HEK293 (cell line): ENCODE measurements around the gene SPATA6L.

ENCODE experiments used
- CTCF ChIA-PET: fragments of 350-600 bp; formaldehyde crosslinking; extraction: SDS; loops from one replicate; lab custom pipeline; 2021; ENCODE audit warnings: antibody characterized with exemption; lab: Yijun Ruan, JAX
- POLR2A ChIA-PET: fragments of 300-600 bp; formaldehyde crosslinking; extraction: SDS; loops from one replicate; lab custom pipeline; 2020; ENCODE audit warnings: antibody characterized with exemption, inconsistent platforms; lab: Yijun Ruan, JAX
- H3K27ac ChIP-seq: fragments of 200-500 bp; sonication (Bioruptor generic); 2 replicates; pipeline ENCODE4 v1.5.1; 2014; ENCODE audit warnings: low read depth, low read length, control low read depth, inconsistent platforms; ENCODE audit errors: extremely low read depth
- H3K36me3 ChIP-seq, 2 experiments: fragments of 200-500 bp in 1 of 2; sonication (Bioruptor generic) in 1 of 2; 1 replicate in 1 of 2; 2 replicates in 1 of 2; pipeline ENCODE4 v1.5.1; 2014 to 2017; ENCODE audit warnings: inconsistent platforms in 2 of 2, low read length in 2 of 2; ENCODE audit not compliant: control insufficient read depth in 2 of 2, insufficient read depth in 1 of 2
- H3K4me1 ChIP-seq: fragments of 200-500 bp; sonication (Bioruptor generic); 2 replicates; pipeline ENCODE4 v1.5.1; 2014; ENCODE audit warnings: mild to moderate bottlenecking, low read length, inconsistent platforms; ENCODE audit not compliant: control insufficient read depth, insufficient read depth
- H3K4me3 ChIP-seq: 2 replicates; pipeline ENCODE4 v1.5.1; 2011; ENCODE audit warnings: low read depth, mild to moderate bottlenecking, control low read depth, low read length, moderate library complexity
- H3K9me3 ChIP-seq: fragments of 200-500 bp; sonication (Bioruptor generic); 2 replicates; pipeline ENCODE4 v1.5.1; 2014; ENCODE audit warnings: low read depth, low read length, inconsistent platforms; ENCODE audit not compliant: control insufficient read depth, insufficient read depth
- FEZF1 ChIP-seq: fragments of 450-650 bp; formaldehyde crosslinking; IDR thresholded peaks from 2 replicates; pipeline ENCODE4 v1.5.1; 2016; ENCODE audit warnings: missing biosample characterization, missing genetic modification characterization
- KLF7 ChIP-seq: fragments of 450-650 bp; formaldehyde crosslinking; IDR thresholded peaks from 2 replicates; pipeline ENCODE4 v1.5.1; 2016; ENCODE audit warnings: missing biosample characterization, missing genetic modification characterization, borderline replicate concordance
- OVOL3 ChIP-seq: fragments of 450-650 bp; formaldehyde crosslinking; IDR thresholded peaks from 2 replicates; pipeline ENCODE4 v1.5.1; 2016; ENCODE audit warnings: missing biosample characterization, missing genetic modification characterization
- PRDM10 ChIP-seq: fragments of 450-650 bp; formaldehyde crosslinking; IDR thresholded peaks from 2 replicates; pipeline ENCODE4 v1.5.1; 2016; ENCODE audit warnings: missing biosample characterization, missing genetic modification characterization
- YY2 ChIP-seq: fragments of 450-650 bp; formaldehyde crosslinking; IDR thresholded peaks from 2 replicates; pipeline ENCODE4 v1.5.1; 2016; ENCODE audit warnings: missing biosample characterization, missing genetic modification characterization
- ZBTB17 ChIP-seq: fragments of 450-650 bp; formaldehyde crosslinking; IDR thresholded peaks from 2 replicates; pipeline ENCODE4 v1.5.1; 2016; ENCODE audit warnings: missing biosample characterization, missing genetic modification characterization
- ZBTB26 ChIP-seq: fragments of 450-650 bp; formaldehyde crosslinking; optimal IDR thresholded peaks from 2 replicates; pipeline ENCODE3; 2016; ENCODE audit warnings: missing biosample characterization, mild to moderate bottlenecking, missing genetic modification characterization
- ZBTB8A ChIP-seq: fragments of 450-650 bp; formaldehyde crosslinking; IDR thresholded peaks from 2 replicates; pipeline ENCODE4 v1.5.1; 2016; ENCODE audit warnings: missing biosample characterization, missing genetic modification characterization
- ZFP3 ChIP-seq: fragments of 450-650 bp; formaldehyde crosslinking; IDR thresholded peaks from 2 replicates; pipeline ENCODE4 v1.5.1; 2016; ENCODE audit warnings: low read depth, missing biosample characterization, missing genetic modification characterization
- ZFP41 ChIP-seq: fragments of 450-650 bp; formaldehyde crosslinking; IDR thresholded peaks from 2 replicates; pipeline ENCODE4 v1.5.1; 2016; ENCODE audit warnings: missing biosample characterization, missing genetic modification characterization, borderline replicate concordance
- ZNF10 ChIP-seq: fragments of 450-650 bp; formaldehyde crosslinking; IDR thresholded peaks from 2 replicates; pipeline ENCODE4 v1.5.1; 2017; ENCODE audit warnings: missing biosample characterization, missing genetic modification characterization
- ZNF19 ChIP-seq: fragments of 450-650 bp; formaldehyde crosslinking; IDR thresholded peaks from 2 replicates; pipeline ENCODE4; 2016; ENCODE audit warnings: missing biosample characterization, missing genetic modification characterization, low read depth
- ZNF274 ChIP-seq, 2 experiments: fragments of 200-500 bp in 1 of 2; fragments of 450-650 bp in 1 of 2; sonication (Bioruptor generic) in 1 of 2; formaldehyde crosslinking in 1 of 2; IDR thresholded peaks; 2 replicates each; pipeline versions ENCODE4 v1.5.1 to v1.6.1; 2014 to 2016; ENCODE audit warnings: borderline replicate concordance in 1 of 2, inconsistent platforms in 1 of 2, low read length in 1 of 2, missing biosample characterization in 1 of 2, missing genetic modification characterization in 1 of 2
- ZNF366 ChIP-seq: fragments of 450-650 bp; formaldehyde crosslinking; conservative IDR thresholded peaks from 2 replicates; pipeline ENCODE4 v1.5.1; 2016; ENCODE audit warnings: missing biosample characterization, missing genetic modification characterization
- ZNF423 ChIP-seq: fragments of 450-650 bp; formaldehyde crosslinking; IDR thresholded peaks from 2 replicates; pipeline ENCODE4 v1.5.1; 2016; ENCODE audit warnings: missing biosample characterization, missing genetic modification characterization
- ZNF473 ChIP-seq: fragments of 450-650 bp; formaldehyde crosslinking; IDR thresholded peaks from 2 replicates; pipeline ENCODE4 v1.5.1; 2017; ENCODE audit warnings: missing biosample characterization, missing genetic modification characterization
- ZNF48 ChIP-seq: fragments of 450-650 bp; formaldehyde crosslinking; IDR thresholded peaks from 2 replicates; pipeline ENCODE4 v1.5.1; 2016; ENCODE audit warnings: missing biosample characterization, missing genetic modification characterization
- ZNF530 ChIP-seq: fragments of 450-650 bp; formaldehyde crosslinking; IDR thresholded peaks from 2 replicates; pipeline ENCODE4 v1.5.1; 2016; ENCODE audit warnings: low read depth, missing biosample characterization, missing genetic modification characterization
- ZNF549 ChIP-seq: fragments of 450-650 bp; IDR thresholded peaks from 2 replicates; pipeline ENCODE4 v1.5.1; 2018; ENCODE audit warnings: missing biosample characterization, missing genetic modification characterization, mild to moderate bottlenecking, inconsistent platforms, moderate library complexity
- ZNF600 ChIP-seq: fragments of 450-650 bp; formaldehyde crosslinking; IDR thresholded peaks from 2 replicates; pipeline ENCODE4 v1.5.1; 2016; ENCODE audit warnings: missing biosample characterization, missing genetic modification characterization
- ZNF660 ChIP-seq: fragments of 450-650 bp; IDR thresholded peaks from 2 replicates; pipeline ENCODE4 v1.5.1; 2018; ENCODE audit warnings: missing biosample characterization, mild to moderate bottlenecking, missing genetic modification characterization
- ZNF692 ChIP-seq: fragments of 450-650 bp; formaldehyde crosslinking; IDR thresholded peaks from 2 replicates; pipeline ENCODE4 v1.5.1; 2016; ENCODE audit warnings: missing biosample characterization, missing genetic modification characterization
- ZNF701 ChIP-seq: fragments of 450-650 bp; formaldehyde crosslinking; IDR thresholded peaks from 2 replicates; pipeline ENCODE4 v1.5.1; 2016; ENCODE audit warnings: missing biosample characterization, missing genetic modification characterization
- ZNF707 ChIP-seq: fragments of 450-650 bp; formaldehyde crosslinking; IDR thresholded peaks from 2 replicates; pipeline ENCODE4 v1.5.1; 2016; ENCODE audit warnings: missing biosample characterization, missing genetic modification characterization
- ZSCAN18 ChIP-seq: fragments of 450-650 bp; formaldehyde crosslinking; IDR thresholded peaks from 2 replicates; pipeline ENCODE4 v1.5.1; 2016; ENCODE audit warnings: missing biosample characterization, missing genetic modification characterization
- TF ChIP-seq, protein P1 (sequence below): fragments of 450-650 bp; formaldehyde crosslinking; IDR thresholded peaks from 2 replicates; pipeline ENCODE4 v1.5.1; 2016; ENCODE audit warnings: missing biosample characterization, missing genetic modification characterization, low read depth

Gene SPATA6L

GRCh38 chr9:4709380-4709779 is 43.1 kb upstream of the SPATA6L start:
- H3K9me3 ChIP-seq = no peaks in the 10 kb centered on the region
- no peak overlapping the region for H3K27ac ChIP-seq
- TF ChIP-seq ZNF10 (no peak), ZNF701 (tag by site-specific recombination) (no peak), ZNF274 (IDR thresholded peaks at IDR 0.05; ENCODE audit: low read length) (no peak), ZNF274 (tag by site-specific recombination; IDR thresholded peaks at IDR 0.05; ENCODE audit: borderline replicate concordance) (no peak), ZBTB8A (tag by site-specific recombination) (no peak), ZNF366 (tag by site-specific recombination) (no peak), ZBTB17 (tag by site-specific recombination) (no peak), ZNF692 (no peak), ZNF600 (tag by site-specific recombination) (no peak), KLF7 (tag by site-specific recombination) (no peak), ZNF473 (tag by site-specific recombination) (no peak), YY2 (tag by site-specific recombination) (no peak)
- TF ChIP-seq, protein P1, sequence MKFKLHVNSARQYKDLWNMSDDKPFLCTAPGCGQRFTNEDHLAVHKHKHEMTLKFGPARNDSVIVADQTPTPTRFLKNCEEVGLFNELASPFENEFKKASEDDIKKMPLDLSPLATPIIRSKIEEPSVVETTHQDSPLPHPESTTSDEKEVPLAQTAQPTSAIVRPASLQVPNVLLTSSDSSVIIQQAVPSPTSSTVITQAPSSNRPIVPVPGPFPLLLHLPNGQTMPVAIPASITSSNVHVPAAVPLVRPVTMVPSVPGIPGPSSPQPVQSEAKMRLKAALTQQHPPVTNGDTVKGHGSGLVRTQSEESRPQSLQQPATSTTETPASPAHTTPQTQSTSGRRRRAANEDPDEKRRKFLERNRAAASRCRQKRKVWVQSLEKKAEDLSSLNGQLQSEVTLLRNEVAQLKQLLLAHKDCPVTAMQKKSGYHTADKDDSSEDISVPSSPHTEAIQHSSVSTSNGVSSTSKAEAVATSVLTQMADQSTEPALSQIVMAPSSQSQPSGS (tag by site-specific recombination) = no peak
- H3K4me1 ChIP-seq = no peaks in the 10 kb centered on the region
- CTCF ChIA-PET = interaction anchor here (1.4 kb wide), 1 partner anchor 48 kb away, joined by 3 read pairs; no protein-coding TSS in a partner anchor
- peaks cover 17 to 70% of the 10 kb centered on the region in 2 experiments for H3K36me3 ChIP-seq
- POLR2A ChIA-PET = no interaction called here
- no peak overlapping the region for H3K4me3 ChIP-seq

GRCh38 chr9:4706971-4707622 is 40.8 kb upstream of the SPATA6L start:
- H3K9me3 ChIP-seq = no peaks in the 10 kb centered on the region
- ChIA-PET POLR2A (interaction anchor here (1.1 kb wide), 1 partner anchor 28 kb away, joined by 3 read pairs; the partner anchor contains the start of gene CDC37L1), CTCF (interaction anchor here (1.0 kb wide), 1 partner anchor 15 kb away, joined by 4 read pairs; no protein-coding TSS in a partner anchor)
- no peak overlapping the region for H3K4me3 ChIP-seq
- no peak overlapping the region for H3K27ac ChIP-seq
- peaks cover 10 to 66% of the 10 kb centered on the region in 2 experiments for H3K36me3 ChIP-seq
- H3K4me1 ChIP-seq = no peaks in the 10 kb centered on the region
- TF ChIP-seq ZFP3 (tag by site-specific recombination) = no peak
- TF ChIP-seq ZNF48 = no peak
- TF ChIP-seq PRDM10 (tag by site-specific recombination) = no peak
- TF ChIP-seq ZNF660 = no peak
- TF ChIP-seq ZNF707 = no peak
- TF ChIP-seq ZNF423 (tag by site-specific recombination) = no peak
- TF ChIP-seq ZNF19 (tag by site-specific recombination) = no peak
- TF ChIP-seq ZBTB26 (tag by site-specific recombination) = no peak
- no peak for TF ChIP-seq ZNF549 (tag by site-specific recombination)
- no peak for TF ChIP-seq ZNF530 (tag by site-specific recombination)
- no peak for TF ChIP-seq ZFP41
- TF ChIP-seq FEZF1 = no peak
- no peak for TF ChIP-seq ZSCAN18
- TF ChIP-seq OVOL3 (tag by site-specific recombination) = no peak
